ENCODE results near the gene ADAM23.

DNA sequence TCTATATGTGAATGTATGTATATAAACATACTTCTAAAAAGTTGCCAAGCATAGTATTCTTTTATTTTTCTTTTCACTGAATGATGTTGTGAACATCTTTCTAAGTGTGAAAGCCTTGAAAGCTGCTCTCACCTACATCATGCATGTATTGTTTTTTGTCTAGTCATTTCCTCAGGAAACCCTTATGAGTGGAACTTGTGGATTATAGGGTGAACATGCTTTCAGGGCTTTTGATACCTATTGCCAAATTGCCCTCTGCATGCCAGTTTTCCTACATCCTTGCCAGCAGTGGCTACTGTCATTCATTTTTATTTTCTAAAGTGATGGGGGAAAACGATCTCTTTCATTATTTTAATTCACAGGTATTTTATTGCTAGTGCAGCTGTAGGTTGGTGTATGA, 78.3 kb downstream of the ADAM23 start:
- no peak for TF ChIP-seq POLR2AphosphoS5 (IDR thresholded peaks at IDR 0.05; ENCODE audit: borderline replicate concordance, low read depth, low read length)
- TF ChIP-seq FOXP2 (optimal IDR thresholded peaks at IDR 0.05; ENCODE audit: control extremely low read depth, extremely low read length, insufficient read depth), result no peak

Data from SK-N-MC (cell line).